Measurements from ENCODE around the gene VPS37B. TPM values are rescaled to one million over a fixed set of nuclear protein-coding genes. Genes with fewer than 3 reads are reported as not detected.
"Not testable (repeated sequence)": the region's sequence is repeated elsewhere in the genome, so short reads cannot be mapped to it uniquely, and the experiment has no call there.

Gene VPS37B
- total RNA-seq, 2 experiments from 2014 or later: 24.9 to 26.5 TPM

GRCh38 chr12:122929148-122929538, 33.2 kb upstream of the VPS37B start:
- Mint-ChIP-seq H3K36me3 (ENCODE audit: low read depth) (no peaks in the 10 kb centered on the region), H3K9me3 (ENCODE audit: insufficient read depth) (no peaks in the 10 kb centered on the region), H3K4me3 (no peak overlapping the region), H3K27me3 (ENCODE audit: low read depth) (no peaks in the 10 kb centered on the region), H3K4me1 (ENCODE audit: low read depth) (peaks cover 20% of the 10 kb centered on the region), H3K27ac (no peak overlapping the region)
- ATAC-seq (no peak), DNase-seq (no peak)
- POLR2A ChIA-PET: no interaction called here
- CTCF ChIA-PET: no interaction called here

GRCh38 chr12:122928404-122929147, 32.7 kb upstream of the VPS37B start:
- Mint-ChIP-seq H3K4me1 (ENCODE audit: low read depth) (peaks cover 20% of the 10 kb centered on the region), H3K36me3 (ENCODE audit: low read depth) (no peaks in the 10 kb centered on the region), H3K27me3 (ENCODE audit: low read depth) (no peaks in the 10 kb centered on the region), H3K9me3 (ENCODE audit: insufficient read depth) (no peaks in the 10 kb centered on the region), H3K4me3 (no peak overlapping the region), H3K27ac (peak overlapping the region; percentile 49)
- POLR2A ChIA-PET: no interaction called here
- CTCF ChIA-PET: no interaction called here
- no peak for DNase-seq
- ATAC-seq: no peak

- CTCF ChIA-PET: no interaction called here
- H3K27me3 Mint-ChIP-seq (ENCODE audit: low read depth): no peaks in the 10 kb centered on the region
- peaks cover 20% of the 10 kb centered on the region for H3K4me1 Mint-ChIP-seq (ENCODE audit: low read depth)
- H3K9me3 Mint-ChIP-seq (ENCODE audit: insufficient read depth): no peaks in the 10 kb centered on the region
- H3K4me3 Mint-ChIP-seq: no peak overlapping the region
- H3K27ac Mint-ChIP-seq: peak overlapping the region; percentile 50
- ATAC-seq (no peak), DNase-seq (no peak)
- POLR2A ChIA-PET: no interaction called here
- H3K36me3 Mint-ChIP-seq (ENCODE audit: low read depth): no peaks in the 10 kb centered on the region
These were observed 32.0 kb upstream of the VPS37B start for GRCh38 chr12:122927756-122928403.

- Mint-ChIP-seq H3K4me1 (ENCODE audit: low read depth) (peaks cover 12% of the 10 kb centered on the region), H3K4me3 (no peak overlapping the region)
- CTCF ChIA-PET: interaction anchor here (1.3 to 2.1 kb wide), 2 partner anchors 41 to 128 kb away, joined by 5 to 6 read pairs; no protein-coding TSS in a partner anchor
These were observed 26.0 kb upstream of the VPS37B start for GRCh38 chr12:122921917-122922316.

GRCh38 chr12:122920687-122921086, 24.8 kb upstream of the VPS37B start:
- DNase-seq (no peak), ATAC-seq (no peak)
- ChIA-PET CTCF (interaction anchor here (2.1 to 2.5 kb wide), 2 partner anchors 60 to 127 kb away, joined by 6 to 8 read pairs; no protein-coding TSS in a partner anchor), POLR2A (no interaction called here)
- Mint-ChIP-seq H3K36me3 (ENCODE audit: low read depth) (no peaks in the 10 kb centered on the region), H3K4me3 (no peak overlapping the region), H3K27me3 (ENCODE audit: low read depth) (no peaks in the 10 kb centered on the region), H3K27ac (no peak overlapping the region), H3K9me3 (ENCODE audit: insufficient read depth) (no peaks in the 10 kb centered on the region), H3K4me1 (ENCODE audit: low read depth) (peaks cover 12% of the 10 kb centered on the region)

More at GRCh38 chr12:122921917-122922316, 26.0 kb upstream of the VPS37B start:
- Mint-ChIP-seq H3K27ac (no peak overlapping the region), H3K27me3 (ENCODE audit: low read depth) (no peaks in the 10 kb centered on the region), H3K9me3 (ENCODE audit: insufficient read depth) (no peaks in the 10 kb centered on the region), H3K36me3 (ENCODE audit: low read depth) (no peaks in the 10 kb centered on the region)
- DNase-seq (no peak), ATAC-seq (no peak)
- POLR2A ChIA-PET: no interaction called here

GRCh38 chr12:122918827-122919226, 22.9 kb upstream of the VPS37B start:
- DNase-seq (no peak), ATAC-seq (no peak)
- H3K4me3 Mint-ChIP-seq: no peak overlapping the region
- no peaks in the 10 kb centered on the region for H3K36me3 Mint-ChIP-seq (ENCODE audit: low read depth)
- no peaks in the 10 kb centered on the region for H3K9me3 Mint-ChIP-seq (ENCODE audit: insufficient read depth)
- no peaks in the 10 kb centered on the region for H3K27me3 Mint-ChIP-seq (ENCODE audit: low read depth)
- ChIA-PET POLR2A (interaction anchor here (1.3 kb wide), 1 partner anchor 23 kb away, joined by 4 read pairs; the partner anchor contains the start of gene VPS37B), CTCF (interaction anchor here (1.1 to 2.5 kb wide), 2 partner anchors 34 to 58 kb away, joined by 3 to 8 read pairs; no protein-coding TSS in a partner anchor)
- H3K27ac Mint-ChIP-seq: no peak overlapping the region
- H3K4me1 Mint-ChIP-seq (ENCODE audit: low read depth): peaks cover 9% of the 10 kb centered on the region

- no peak for ATAC-seq
- Mint-ChIP-seq H3K4me1 (ENCODE audit: low read depth) (peaks cover 9% of the 10 kb centered on the region), H3K27me3 (ENCODE audit: low read depth) (no peaks in the 10 kb centered on the region), H3K27ac (peak overlapping the region; percentile 28), H3K4me3 (no peak overlapping the region), H3K36me3 (ENCODE audit: low read depth) (no peaks in the 10 kb centered on the region), H3K9me3 (ENCODE audit: insufficient read depth) (no peaks in the 10 kb centered on the region)
- ChIA-PET CTCF (no interaction called here), POLR2A (no interaction called here)
- DNase-seq: no peak
These were observed 21.7 kb upstream of the VPS37B start for GRCh38 chr12:122917507-122918121.

- Mint-ChIP-seq H3K4me3 (no peak overlapping the region), H3K4me1 (ENCODE audit: low read depth) (no peaks in the 10 kb centered on the region), H3K27ac (no peak overlapping the region), H3K9me3 (ENCODE audit: insufficient read depth) (no peaks in the 10 kb centered on the region), H3K27me3 (ENCODE audit: low read depth) (peaks cover 11% of the 10 kb centered on the region), H3K36me3 (ENCODE audit: low read depth) (no peaks in the 10 kb centered on the region)
- ATAC-seq (no peak), DNase-seq (no peak)
- ChIA-PET POLR2A (no interaction called here), CTCF (interaction anchor here (1.5 kb wide), 1 partner anchor 38 kb away, joined by 4 read pairs; no protein-coding TSS in a partner anchor)
These were observed 13.7 kb upstream of the VPS37B start for GRCh38 chr12:122909442-122910288.

GRCh38 chr12:122908915-122909314, 13.0 kb upstream of the VPS37B start:
- Mint-ChIP-seq H3K4me3 (no peak overlapping the region), H3K27ac (no peak overlapping the region), H3K27me3 (ENCODE audit: low read depth) (peaks cover 11% of the 10 kb centered on the region), H3K9me3 (ENCODE audit: insufficient read depth) (no peaks in the 10 kb centered on the region), H3K36me3 (ENCODE audit: low read depth) (no peaks in the 10 kb centered on the region), H3K4me1 (ENCODE audit: low read depth) (no peaks in the 10 kb centered on the region)
- ChIA-PET POLR2A (no interaction called here), CTCF (interaction anchor here (0.7 to 1.5 kb wide), 2 partner anchors 38 to 48 kb away, joined by 3 to 4 read pairs; no protein-coding TSS in a partner anchor)
- DNase-seq: no peak
- ATAC-seq: no peak

- H3K4me3 Mint-ChIP-seq; ATAC-seq; H3K9me3 Mint-ChIP-seq (ENCODE audit: insufficient read depth); CTCF ChIA-PET; H3K27ac Mint-ChIP-seq; DNase-seq; H3K36me3 Mint-ChIP-seq (ENCODE audit: low read depth): not testable (repeated sequence)
- Mint-ChIP-seq H3K27me3 (ENCODE audit: low read depth) (peaks cover 12% of the 10 kb centered on the region), H3K4me1 (ENCODE audit: low read depth) (peaks cover 23% of the 10 kb centered on the region)
- POLR2A ChIA-PET: interaction anchor here (1.6 kb wide), 1 partner anchor 9 kb away, joined by 3 read pairs; the partner anchor contains the start of gene VPS37B
These were observed 9.3 kb upstream of the VPS37B start for GRCh38 chr12:122905258-122905657.

GRCh38 chr12:122903693-122904034, 7.7 kb upstream of the VPS37B start:
- CTCF ChIA-PET: interaction anchor here (0.7 to 1.1 kb wide), 4 partner anchors 8 to 49 kb away, joined by 3 to 5 read pairs (median 3); no protein-coding TSS in a partner anchor
- H3K36me3 Mint-ChIP-seq (ENCODE audit: low read depth): peaks cover 1% of the 10 kb centered on the region
- H3K9me3 Mint-ChIP-seq (ENCODE audit: insufficient read depth): no peaks in the 10 kb centered on the region
- H3K27ac Mint-ChIP-seq: no peak overlapping the region
- POLR2A ChIA-PET: interaction anchor here (1.6 kb wide), 1 partner anchor 8 kb away, joined by 3 read pairs; the partner anchor contains the start of gene VPS37B
- H3K27me3 Mint-ChIP-seq (ENCODE audit: low read depth): peaks cover 4% of the 10 kb centered on the region
- H3K4me3 Mint-ChIP-seq: no peak overlapping the region
- DNase-seq: no peak
- peaks cover 39% of the 10 kb centered on the region for H3K4me1 Mint-ChIP-seq (ENCODE audit: low read depth)
- no peak for ATAC-seq

Data from activated CD8-positive, alpha-beta T cell treated with anti-CD3 and anti-CD28 coated beads, Interleukin-2, amount 10 ng/mL, durations not matched to agents 7 days and 5 days (primary cell).